ENCODE measurements around the gene PFKL.
A peak's percentile ranks its signal among the peaks of the same experiment; 100 is the strongest.

The PFKL gene

GRCh38 chr21:44351535-44352252 lies 51.8 kb downstream of the PFKL start:
- no peak for TF ChIP-seq Cebpa-rat (IDR thresholded peaks at IDR 0.05)
- H3K4me3 ChIP-seq = peak overlapping the region; percentile 63 to 95 (median 74); a peak in 16 of 20 replicates
- no peaks in the 10 kb centered on the region for H3K27me3 ChIP-seq
- H3K9ac ChIP-seq = peak overlapping the region; percentile 83 to 99 (median 94)
- peak overlapping the region; percentile 87 to 100 (median 97) for H3K27ac ChIP-seq
- peaks cover 44 to 85% (median 66%) of the 10 kb centered on the region in 10 experiments for H3K4me1 ChIP-seq
- peaks cover 0 to 8% (median 0%) of the 10 kb centered on the region in 11 experiments; a peak in 6 of 22 replicates for H3K9me3 ChIP-seq (replicated peaks in 1 of 11)
- peaks cover 0 to 6% (median 0%) of the 10 kb centered on the region in 11 experiments; a peak in 7 of 22 replicates for H4K20me1 ChIP-seq
- H3K4me2 ChIP-seq = peak overlapping the region; percentile 87 to 100 (median 96)
- peaks cover 14 to 24% (median 20%) of the 10 kb centered on the region in 11 experiments; a peak in 21 of 22 replicates for H3K36me3 ChIP-seq

GRCh38 chr21:44352253-44352860 lies 52.5 kb downstream of the PFKL start:
- Histone ChIP-seq H3K9ac (peak overlapping the region; percentile 83 to 99 (median 94)), H3K4me1 (peaks cover 50 to 86% (median 73%) of the 10 kb centered on the region in 10 experiments), H3K4me2 (peak overlapping the region; percentile 87 to 100 (median 96)), H3K36me3 (peaks cover 21 to 30% (median 27%) of the 10 kb centered on the region in 11 experiments), H3K27me3 (no peaks in the 10 kb centered on the region), H3K4me3 (peak overlapping the region; percentile 63 to 95 (median 74)), H4K20me1 (peaks cover 0 to 13% (median 4%) of the 10 kb centered on the region in 11 experiments; a peak in 9 of 22 replicates), H3K9me3 (replicated peaks in 1 of 11) (peaks cover 0 to 15% (median 5%) of the 10 kb centered on the region in 11 experiments; a peak in 13 of 22 replicates), H3K27ac (peak overlapping the region; percentile 87 to 100 (median 97))
- TF ChIP-seq Cebpa-rat (IDR thresholded peaks at IDR 0.05) = no peak

GRCh38 chr21:44353191-44353970 lies 53.5 kb downstream of the PFKL start, which contains the start of gene TRPM2:
TRPM2 (plus strand) TSS chr21:44353621; CDS start chr21:44353701, 80 bp downstream.
- H4K20me1 ChIP-seq = peaks cover 0 to 23% (median 8%) of the 10 kb centered on the region in 11 experiments; a peak in 9 of 22 replicates
- peak within 1 kb of the TSS; percentile 87 to 100 (median 96) for H3K4me2 ChIP-seq
- H3K36me3 ChIP-seq = peaks cover 31 to 41% (median 37%) of the 10 kb centered on the region in 11 experiments
- peak within 1 kb of the TSS; percentile 63 to 95 (median 74) for H3K4me3 ChIP-seq
- H3K9me3 ChIP-seq (replicated peaks in 1 of 11) = peaks cover 0 to 25% (median 16%) of the 10 kb centered on the region in 11 experiments; a peak in 15 of 22 replicates
- peak within 1 kb of the TSS; percentile 87 to 100 (median 97) for H3K27ac ChIP-seq
- H3K4me1 ChIP-seq = peaks cover 60 to 80% (median 74%) of the 10 kb centered on the region in 10 experiments
- peak within 1 kb of the TSS; percentile 83 to 99 (median 94) for H3K9ac ChIP-seq
- TF ChIP-seq Cebpa-rat (IDR thresholded peaks at IDR 0.05) = peak; percentile 71 to 96 (median 90); a peak in 21 of 22 replicates
- H3K27me3 ChIP-seq = no peaks in the 10 kb centered on the region

GRCh38 chr21:44354001-44354405 lies 54.1 kb downstream of the PFKL start:
- H3K9me3 ChIP-seq (replicated peaks in 1 of 11) = peaks cover 0 to 31% (median 21%) of the 10 kb centered on the region in 11 experiments; a peak in 16 of 22 replicates
- H3K4me1 ChIP-seq = peaks cover 66 to 78% (median 73%) of the 10 kb centered on the region in 10 experiments
- H3K27me3 ChIP-seq = no peaks in the 10 kb centered on the region
- H3K36me3 ChIP-seq = peaks cover 37 to 47% (median 43%) of the 10 kb centered on the region in 11 experiments
- peak overlapping the region; percentile 87 to 100 (median 97) for H3K27ac ChIP-seq
- peak; percentile 78 to 100 (median 98); a peak in 21 of 22 replicates for TF ChIP-seq Cebpa-rat (IDR thresholded peaks at IDR 0.05)
- H3K9ac ChIP-seq = peak overlapping the region; percentile 83 to 99 (median 94)
- H3K4me3 ChIP-seq = peak overlapping the region; percentile 63 to 95 (median 74)
- H3K4me2 ChIP-seq = peak overlapping the region; percentile 87 to 100 (median 96)
- peaks cover 0 to 29% (median 8%) of the 10 kb centered on the region in 11 experiments; a peak in 9 of 22 replicates for H4K20me1 ChIP-seq

- Histone ChIP-seq H3K36me3 (peaks cover 41 to 52% (median 47%) of the 10 kb centered on the region in 11 experiments), H4K20me1 (peaks cover 0 to 32% (median 8%) of the 10 kb centered on the region in 11 experiments; a peak in 10 of 22 replicates), H3K4me3 (peak overlapping the region; percentile 63 to 95 (median 74)), H3K9me3 (replicated peaks in 1 of 11) (peaks cover 0 to 35% (median 25%) of the 10 kb centered on the region in 11 experiments; a peak in 16 of 22 replicates), H3K9ac (peak overlapping the region; percentile 83 to 99 (median 94)), H3K27ac (peak overlapping the region; percentile 87 to 100 (median 97)), H3K4me1 (peaks cover 75 to 82% (median 79%) of the 10 kb centered on the region in 10 experiments), H3K4me2 (peak overlapping the region; percentile 87 to 100 (median 96)), H3K27me3 (no peaks in the 10 kb centered on the region)
- TF ChIP-seq Cebpa-rat (IDR thresholded peaks at IDR 0.05) = peak in 2 of 11 experiments; percentile 22 to 50; a peak in 1 of 22 replicates
These were observed 55.2 kb downstream of the PFKL start for GRCh38 chr21:44354775-44355771.

GRCh38 chr21:44356160-44356559 lies 56.3 kb downstream of the PFKL start:
- Histone ChIP-seq H3K27ac (peak overlapping the region; percentile 37 to 89 (median 64); a peak in 20 of 22 replicates), H3K4me1 (peaks cover 77 to 87% (median 83%) of the 10 kb centered on the region in 10 experiments), H3K4me2 (peak overlapping the region; percentile 46 to 100 (median 95)), H3K4me3 (peak overlapping the region in 9 of 10 experiments; percentile 8 to 95 (median 73); a peak in 15 of 20 replicates), H3K9me3 (replicated peaks in 1 of 11) (peaks cover 0 to 35% (median 26%) of the 10 kb centered on the region in 11 experiments; a peak in 16 of 22 replicates), H3K27me3 (no peaks in the 10 kb centered on the region), H3K9ac (peak overlapping the region in 7 of 11 experiments; percentile 28 to 74 (median 53); a peak in 12 of 22 replicates), H3K36me3 (peaks cover 42 to 62% (median 55%) of the 10 kb centered on the region in 11 experiments), H4K20me1 (peaks cover 0 to 39% (median 8%) of the 10 kb centered on the region in 11 experiments; a peak in 11 of 22 replicates)
- no peak for TF ChIP-seq Cebpa-rat (IDR thresholded peaks at IDR 0.05)

GRCh38 chr21:44356636-44357035 lies 56.8 kb downstream of the PFKL start:
- H3K4me1 ChIP-seq = peaks cover 72 to 87% (median 82%) of the 10 kb centered on the region in 10 experiments
- peaks cover 0 to 36% (median 28%) of the 10 kb centered on the region in 11 experiments; a peak in 17 of 22 replicates for H3K9me3 ChIP-seq (replicated peaks in 1 of 11)
- H3K27ac ChIP-seq = peak overlapping the region; percentile 37 to 89 (median 64); a peak in 20 of 22 replicates
- H3K4me2 ChIP-seq = peak overlapping the region; percentile 46 to 100 (median 95)
- H3K9ac ChIP-seq = peak overlapping the region in 6 of 11 experiments; percentile 28 to 74 (median 62); a peak in 13 of 22 replicates
- peaks cover 0 to 39% (median 8%) of the 10 kb centered on the region in 11 experiments; a peak in 11 of 22 replicates for H4K20me1 ChIP-seq
- TF ChIP-seq Cebpa-rat (IDR thresholded peaks at IDR 0.05) = no peak
- H3K27me3 ChIP-seq = no peaks in the 10 kb centered on the region
- H3K36me3 ChIP-seq = peaks cover 42 to 67% (median 60%) of the 10 kb centered on the region in 11 experiments
- peak overlapping the region in 9 of 10 experiments; percentile 8 to 95 (median 73); a peak in 16 of 20 replicates for H3K4me3 ChIP-seq
